H1 (cell line): ENCODE data around the gene AVP. TPM values are rescaled to one million over a fixed set of nuclear protein-coding genes. Genes with fewer than 3 reads are reported as not detected.
"Not testable (repeated sequence)": the region's sequence is repeated elsewhere in the genome, so short reads cannot be mapped to it uniquely, and the experiment has no call there.

ENCODE experiments used
- CTCF ChIA-PET: fragments of 300-600 bp; sonication (Branson Sonifier 250); formaldehyde crosslinking; loops from one replicate; lab custom pipeline; 2021; ENCODE audit not compliant: partially characterized antibody; lab: Charles Lee
- POLR2A ChIA-PET: fragments of 300-600 bp; sonication (Branson Sonifier 250); formaldehyde crosslinking; loops from one replicate; lab custom pipeline; 2021; ENCODE audit warnings: inconsistent platforms; ENCODE audit not compliant: partially characterized antibody; lab: Charles Lee
- DNase-seq, 2 experiments: peaks; one replicate each; pipeline versions ENCODE4 v3.0.0 to v3.0.0-alpha.2; 2010 to 2022; ENCODE audit warnings: low spot score in 2 of 2, low read depth in 1 of 2, mixed read lengths in 1 of 2
- FAIRE-seq: peaks from 2 replicates; lab custom pipeline; 2011; peaks lifted over from hg19 to GRCh38; lab: Jason Lieb, UNC
- H2AFZ ChIP-seq: 2 replicates; pipeline ENCODE4 v1.8.1; 2012; ENCODE audit warnings: low read length, inconsistent platforms
- H2AK5ac ChIP-seq: 2 replicates; pipeline ENCODE4 v1.6.1; 2013; ENCODE audit warnings: low read depth, low read length
- H2BK120ac ChIP-seq: replicated peaks from 2 replicates; pipeline ENCODE3; 2013; ENCODE audit warnings: low read depth, low read length, inconsistent platforms
- H2BK12ac ChIP-seq: 2 replicates; pipeline ENCODE4 v1.6.1; 2013; ENCODE audit warnings: low read depth, low read length
- H2BK15ac ChIP-seq: 2 replicates; pipeline ENCODE4 v1.6.1; 2013; ENCODE audit warnings: low read length
- H2BK20ac ChIP-seq: 2 replicates; pipeline ENCODE4 v1.6.1; 2013; ENCODE audit warnings: low read length
- H2BK5ac ChIP-seq: 2 replicates; pipeline ENCODE4 v1.6.1; 2013; ENCODE audit warnings: low read depth, low read length
- H3K14ac ChIP-seq: 2 replicates; pipeline ENCODE4 v1.6.1; 2013; ENCODE audit warnings: inconsistent platforms; ENCODE audit not compliant: insufficient read length
- H3K18ac ChIP-seq: 2 replicates; pipeline ENCODE4 v1.6.1; 2013; ENCODE audit warnings: low read length; ENCODE audit errors: extremely low read depth
- H3K23ac ChIP-seq: 2 replicates; pipeline ENCODE4 v1.6.1; 2013; ENCODE audit warnings: inconsistent platforms; ENCODE audit not compliant: insufficient read length
- H3K23me2 ChIP-seq: 2 replicates; pipeline ENCODE4 v1.6.1; 2013; ENCODE audit warnings: low read depth, low read length
- H3K27ac ChIP-seq: 2 replicates; pipeline ENCODE4 v1.6.1; 2011; ENCODE audit warnings: low read depth, low read length, inconsistent platforms
- H3K27me3 ChIP-seq, 4 experiments: replicated peaks in 1 of 4; 1 replicate in 1 of 4; 2 replicates in 3 of 4; pipeline versions ENCODE4 v1.6.1 to v1.8.1; 2011 to 2013; ENCODE audit warnings: low read length in 3 of 4, mild to moderate bottlenecking in 3 of 4, inconsistent platforms in 2 of 4, mixed read lengths in 2 of 4, moderate library complexity in 1 of 4; ENCODE audit not compliant: control insufficient read depth in 3 of 4, insufficient read depth in 3 of 4; ENCODE audit errors: extremely low read depth in 1 of 4
- H3K36me3 ChIP-seq, 4 experiments: 2 replicates each; pipeline versions ENCODE4 v1.6.1 to v1.8.1; 2011 to 2013; ENCODE audit warnings: mild to moderate bottlenecking in 4 of 4, low read length in 3 of 4, moderate library complexity in 2 of 4, control low read depth in 1 of 4, inconsistent platforms in 1 of 4; ENCODE audit not compliant: insufficient read depth in 4 of 4, control insufficient read depth in 2 of 4
- H3K4ac ChIP-seq: replicated peaks from 2 replicates; pipeline ENCODE3; 2013; ENCODE audit warnings: low read length, low read depth, mixed read lengths, inconsistent platforms; ENCODE audit not compliant: insufficient read length
- H3K4me1 ChIP-seq, 4 experiments: replicated peaks in 1 of 4; 1 replicate in 1 of 4; 2 replicates in 3 of 4; pipeline versions ENCODE4 v1.6.1 to v1.8.1; 2011 to 2013; ENCODE audit warnings: low read length in 3 of 4, inconsistent platforms in 2 of 4, mixed read lengths in 1 of 4; ENCODE audit not compliant: insufficient read depth in 4 of 4, control insufficient read depth in 3 of 4
- H3K4me2 ChIP-seq, 2 experiments: 2 replicates each; pipeline versions ENCODE4 v1.6.1 to v1.8.1; 2011 to 2013; ENCODE audit warnings: low read depth in 2 of 2, low read length in 2 of 2, control low read depth in 1 of 2, inconsistent platforms in 1 of 2, mild to moderate bottlenecking in 1 of 2; ENCODE audit not compliant: insufficient read depth in 1 of 2
- H3K4me3 ChIP-seq, 4 experiments: fragments of 200-600, 300-600 bp in 1 of 4; sonication (generic), shearing (Covaris generic), sonication (Bioruptor Twin) in 1 of 4; 2 replicates each; pipeline versions ENCODE4 v1.5.1 to v1.8.1; 2011 to 2016; ENCODE audit warnings: low read length in 4 of 4, low read depth in 3 of 4, control low read depth in 2 of 4, inconsistent platforms in 2 of 4, mild to moderate bottlenecking in 2 of 4, mixed read lengths in 1 of 4, moderate library complexity in 1 of 4; ENCODE audit not compliant: insufficient read depth in 2 of 4; ENCODE audit errors: extremely low read depth in 1 of 4
- H3K56ac ChIP-seq: replicated peaks from 2 replicates; pipeline ENCODE3; 2013; ENCODE audit warnings: low read depth, mild to moderate bottlenecking, mixed read lengths, low read length, inconsistent platforms; ENCODE audit not compliant: insufficient read length
- H3K79me1 ChIP-seq: 2 replicates; pipeline ENCODE4 v1.6.1; 2013; ENCODE audit warnings: low read depth, low read length, control low read depth
- H3K79me2 ChIP-seq, 2 experiments: 2 replicates each; pipeline versions ENCODE4 v1.6.1 to v1.8.1; 2012 to 2013; ENCODE audit warnings: low read length in 2 of 2, mild to moderate bottlenecking in 2 of 2, inconsistent platforms in 1 of 2; ENCODE audit not compliant: insufficient read depth in 2 of 2, control insufficient read depth in 1 of 2
- H3K9ac ChIP-seq, 4 experiments: replicated peaks in 1 of 4; 1 replicate in 1 of 4; 2 replicates in 3 of 4; pipeline versions ENCODE4 v1.6.1 to v1.8.1; 2011 to 2013; ENCODE audit warnings: low read depth in 3 of 4, low read length in 3 of 4, control low read depth in 2 of 4, mild to moderate bottlenecking in 2 of 4, moderate library complexity in 2 of 4, inconsistent platforms in 1 of 4; ENCODE audit errors: extremely low read depth in 1 of 4
- H3K9me3 ChIP-seq, 2 experiments: 2 replicates each; pipeline versions ENCODE4 v1.6.1 to v1.8.1; 2012 to 2013; ENCODE audit warnings: mild to moderate bottlenecking in 2 of 2, moderate library complexity in 2 of 2, control low read depth in 1 of 2, inconsistent platforms in 1 of 2, low read depth in 1 of 2, low read length in 1 of 2, mixed read lengths in 1 of 2; ENCODE audit not compliant: insufficient read depth in 2 of 2
- H4K20me1 ChIP-seq, 2 experiments: replicated peaks in 1 of 2; 2 replicates each; pipeline versions ENCODE3 to v1.8.1; 2011 to 2013; ENCODE audit warnings: inconsistent platforms in 2 of 2, low read length in 2 of 2, mild to moderate bottlenecking in 1 of 2; ENCODE audit not compliant: insufficient read depth in 2 of 2, control insufficient read depth in 1 of 2
- H4K5ac ChIP-seq: 2 replicates; pipeline ENCODE4 v1.6.1; 2013; ENCODE audit warnings: low read length, low read depth, mixed read lengths, inconsistent platforms; ENCODE audit not compliant: insufficient read length
- H4K8ac ChIP-seq: 2 replicates; pipeline ENCODE4 v1.8.0; 2013; ENCODE audit warnings: mild to moderate bottlenecking, moderate library complexity, low read length, inconsistent platforms; ENCODE audit not compliant: insufficient read depth; ENCODE audit errors: extremely low read depth
- H4K91ac ChIP-seq: replicated peaks from 2 replicates; pipeline ENCODE3; 2013; ENCODE audit warnings: low read length, mixed read lengths, inconsistent platforms; ENCODE audit not compliant: insufficient read length
- WGBS, 2 experiments: shearing (Covaris generic) in 1 of 2; methylation state at CpG; one replicate each; pipeline versions ENCODE4 v1.1.6 to v1.1.7; 2013 to 2015; ENCODE audit warnings: low lambda C conversion rate in 2 of 2, mixed read lengths in 2 of 2, inconsistent platforms in 1 of 2, low coverage in 1 of 2, missing lambda C conversion rate in 1 of 2; ENCODE audit not compliant: insufficient replicate concordance in 2 of 2, insufficient coverage in 1 of 2, insufficient read length in 1 of 2; ENCODE audit errors: extremely low coverage in 1 of 2, missing lambda C conversion rate in 1 of 2; 5-methylcytosine and 5-hydroxymethylcytosine counted together
- polyA plus RNA-seq, 7 experiments: library from polyadenylated mRNA; depleted of rRNA in 3 of 7; stranded (reverse) in 5 of 7; unstranded in 2 of 7; fragments of >200 nt in 5 of 7; fragments of 200-250 nt in 2 of 7; gene quantifications; 1 replicate in 5 of 7; 2 replicates in 1 of 7; 4 replicates in 1 of 7; pipeline versions ENCODE4 v1.2.1 to v1.2.3, GENCODE V29; 2011 to 2013; ENCODE audit warnings: missing spikeins in 2 of 7, mixed read lengths in 2 of 7
- total RNA-seq: library from RNA; stranded (reverse); fragmentation: NEBNext Ultra II Directional; extraction: Animal tissue kit (Norgen Biotek cat#: 25700); gene quantifications from 2 replicates; pipeline ENCODE4 v1.2.1, GENCODE V29; 2021

The AVP gene
- total and polyA plus RNA-seq, 2 of the 8 experiments (the other 6 are each of a cell fraction or from before 2014, with no cell fraction given), result 0.18 TPM; not detected in 1

DNA sequence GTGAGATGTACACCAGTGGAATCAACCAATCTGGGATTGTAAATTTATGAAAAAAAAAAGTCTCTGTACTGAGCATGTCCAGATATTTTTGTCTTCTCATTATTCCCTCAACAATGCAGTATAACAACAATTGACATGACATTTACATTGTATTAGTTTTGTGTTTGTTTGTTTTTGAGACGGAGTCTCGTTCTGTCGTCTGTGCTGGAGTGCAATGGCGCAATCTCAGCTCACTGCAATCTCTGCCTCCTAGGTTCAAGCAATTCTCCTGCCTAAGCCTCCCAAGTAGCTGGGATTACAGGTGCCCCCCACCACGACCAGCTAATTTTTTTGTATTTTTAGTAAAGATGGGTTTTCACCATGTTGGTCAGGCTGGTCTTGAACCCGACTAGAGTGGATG is 9.2 kb downstream of the AVP start:
- not testable (repeated sequence) for H4K8ac ChIP-seq, H3K4me1 ChIP-seq, H3K79me2 ChIP-seq, H2BK120ac ChIP-seq, H3K27ac ChIP-seq, H2BK20ac ChIP-seq, H4K91ac ChIP-seq, H3K4ac ChIP-seq, H4K20me1 ChIP-seq, H3K9ac ChIP-seq, H3K4me2 ChIP-seq, H3K36me3 ChIP-seq, H3K23me2 ChIP-seq, FAIRE-seq, H2AFZ ChIP-seq, H4K5ac ChIP-seq, H3K18ac ChIP-seq, DNase-seq, H3K79me1 ChIP-seq, H2AK5ac ChIP-seq, H3K4me3 ChIP-seq, H2BK15ac ChIP-seq, H3K9me3 ChIP-seq, H2BK12ac ChIP-seq, H3K23ac ChIP-seq, H2BK5ac ChIP-seq, H3K14ac ChIP-seq, H3K56ac ChIP-seq
- H3K27me3 ChIP-seq, result peaks cover 11 to 30% (median 27%) of the 10 kb centered on the region in 4 experiments
- CTCF ChIA-PET, result interaction anchor here (0.6 to 3.2 kb wide), 6 partner anchors 19 to 557 kb away, joined by 3 to 10 read pairs (median 4); no protein-coding TSS in a partner anchor
- POLR2A ChIA-PET, result interaction anchor here (1.5 kb wide), 1 partner anchor 26 kb away, joined by 5 read pairs; no protein-coding TSS in a partner anchor
- 85% methylated on average over 6 of the region's 6 CpGs; no CpG with 5 or more reads in 1 of the 2 experiments for WGBS, 2 experiments
